HG02840 (cell line): Measurements from ENCODE around the gene AP4M1.
A peak's percentile ranks its signal among the peaks of the same experiment; 100 is the strongest.

Experiments used
- ATAC-seq: cut with Tn5 transposase; IDR thresholded peaks from one replicate; pipeline ENCODE4 v1.9.1; 2021; ENCODE audit warnings: mild to moderate bottlenecking, moderate library complexity, moderate number of reproducible peaks; ENCODE audit not compliant: unreplicated experiment, low FRiP score

Gene AP4M1

DNA sequence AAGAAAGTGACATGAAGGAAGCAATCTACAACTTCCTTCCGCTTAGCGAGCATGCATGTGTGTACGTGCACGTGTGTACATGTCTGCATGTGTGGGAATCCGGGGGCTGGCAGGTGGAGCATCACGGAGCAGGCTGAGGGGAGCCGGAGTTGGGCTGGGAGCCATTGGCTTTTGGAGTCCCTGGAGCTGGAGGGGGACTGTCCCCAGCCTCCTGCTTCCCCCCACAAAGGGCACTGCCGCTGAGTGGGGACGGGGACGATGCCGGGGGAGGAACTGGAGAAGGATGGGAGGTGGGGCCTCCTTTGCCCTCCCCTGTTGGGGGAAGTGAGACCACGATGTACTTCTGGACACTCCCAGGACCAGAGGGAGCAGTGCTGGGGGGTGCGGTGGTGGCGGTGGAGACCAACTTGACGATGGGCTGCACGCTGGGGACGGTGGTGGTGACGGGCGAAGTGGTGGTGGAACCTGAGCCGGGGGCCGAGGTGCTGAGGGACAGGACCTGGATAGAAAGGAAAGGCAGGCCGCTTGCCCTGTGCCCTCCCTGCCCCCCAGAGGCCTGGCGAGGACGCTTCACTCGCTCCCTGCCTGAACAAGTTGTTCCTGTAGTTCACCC is 5.8 kb downstream of the AP4M1 start:
- ATAC-seq = no peak

DNA sequence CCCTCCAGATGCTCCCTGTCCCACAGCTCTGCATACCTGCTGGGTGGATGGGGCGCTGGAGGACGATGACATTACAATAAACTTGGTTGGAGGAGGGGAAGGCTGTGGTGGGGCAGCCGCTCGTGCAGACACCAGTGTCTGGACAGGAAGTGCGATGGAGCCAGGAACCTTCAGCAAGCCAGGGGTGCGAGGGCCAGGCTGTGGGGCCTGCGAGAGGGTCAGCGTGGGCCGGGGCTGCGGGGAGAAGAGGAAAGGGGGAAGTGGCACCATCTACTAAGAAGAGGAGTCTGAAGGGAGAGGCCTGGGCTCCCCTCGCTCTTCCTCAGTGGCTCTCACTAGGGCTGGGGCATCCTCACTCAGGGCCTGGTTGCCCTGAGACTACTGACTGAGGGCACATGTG is 6.4 kb downstream of the AP4M1 start:
- ATAC-seq = no peak

DNA sequence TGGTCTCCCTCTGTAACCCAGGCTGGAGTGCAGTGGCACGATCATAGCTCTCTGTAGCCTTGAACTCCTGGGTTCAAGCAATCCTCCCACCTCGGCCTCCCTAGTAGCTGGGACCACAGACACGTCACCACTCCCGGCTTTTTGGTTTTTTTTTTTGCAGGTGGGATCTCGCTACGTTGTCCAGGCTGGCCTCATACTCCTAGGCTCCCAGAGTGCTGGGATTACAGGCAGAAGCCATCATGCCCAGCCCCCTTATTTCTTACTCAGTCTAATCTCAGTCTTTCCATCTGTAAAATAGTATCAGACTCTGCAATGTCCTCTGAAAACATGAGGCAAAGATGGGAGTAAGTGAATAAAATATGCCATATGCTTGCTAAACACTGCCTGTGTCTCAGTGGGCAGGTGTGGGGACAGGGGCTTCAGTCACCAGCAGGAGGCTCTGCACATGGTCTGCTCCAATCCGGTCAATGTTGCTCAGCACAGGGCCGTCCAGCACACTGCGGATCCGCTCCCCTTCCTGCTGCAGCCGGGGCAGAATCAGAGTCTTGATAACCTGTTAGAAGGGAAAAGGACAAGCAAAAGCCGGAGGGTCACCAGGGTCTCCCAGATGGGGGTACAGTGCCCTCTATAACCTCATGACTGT is 8.2 kb downstream of the AP4M1 start:
- no peak for ATAC-seq

DNA sequence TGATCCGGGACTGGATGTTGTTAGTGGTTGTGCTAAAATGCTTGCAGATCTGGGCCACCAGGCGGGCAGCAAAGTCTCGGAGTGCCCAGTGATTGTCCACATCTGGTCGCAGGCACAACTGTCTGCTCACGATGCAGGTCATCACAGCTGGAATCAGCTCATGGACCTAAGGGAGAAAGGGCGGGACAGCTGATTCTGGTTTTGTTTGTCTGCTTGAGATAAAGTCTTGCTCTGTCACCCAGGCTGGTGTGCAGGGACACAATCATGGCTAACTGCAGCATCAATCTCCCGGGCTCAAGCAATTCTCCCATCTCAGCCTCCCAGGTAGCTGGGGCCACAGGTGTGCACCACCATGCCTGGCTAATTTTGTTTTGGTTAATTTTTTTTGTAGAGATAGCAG is 9.7 kb downstream of the AP4M1 start:
- ATAC-seq = no peak

DNA sequence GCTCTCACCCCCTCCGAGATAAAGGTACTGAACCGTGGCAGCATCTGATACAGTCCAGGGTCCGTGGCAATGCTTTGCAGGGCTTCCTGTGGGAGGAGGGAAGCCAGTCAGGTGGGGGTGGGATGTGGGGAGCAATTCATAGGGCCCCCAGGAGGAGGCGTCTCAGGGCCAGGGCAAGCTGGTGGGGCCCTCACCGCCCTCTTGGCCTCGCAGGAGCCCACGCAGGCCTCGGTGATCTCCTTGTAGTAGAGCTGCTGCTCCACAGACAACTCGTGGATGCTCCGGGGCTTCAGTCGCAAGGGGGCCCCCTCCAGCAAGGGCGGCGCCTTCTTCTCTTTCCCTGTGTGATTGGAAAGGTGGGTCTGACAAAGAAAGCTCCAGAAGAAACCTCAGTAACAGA is 10.5 kb downstream of the AP4M1 start:
- ATAC-seq = no peak

DNA sequence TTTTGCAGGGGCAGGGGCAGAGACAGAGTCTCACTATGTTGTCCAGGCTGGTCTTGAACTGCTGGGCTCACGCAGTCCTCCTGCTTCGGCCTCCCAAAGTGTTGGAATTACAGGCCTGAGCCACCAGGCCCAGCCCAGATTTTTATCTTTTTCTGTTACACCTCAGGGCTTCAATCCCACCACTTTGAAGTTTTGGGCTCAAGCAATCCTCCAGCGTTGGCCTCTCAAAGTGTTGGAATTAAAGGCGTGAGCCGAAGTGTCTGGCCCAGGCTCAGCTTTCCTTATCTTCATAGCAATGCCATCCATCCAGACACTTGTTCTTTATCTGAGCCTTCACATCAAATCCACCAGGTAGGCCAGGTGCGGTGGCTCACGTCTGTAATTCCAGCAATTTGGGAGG is 13.6 kb downstream of the AP4M1 start:
- ATAC-seq = no peak

DNA sequence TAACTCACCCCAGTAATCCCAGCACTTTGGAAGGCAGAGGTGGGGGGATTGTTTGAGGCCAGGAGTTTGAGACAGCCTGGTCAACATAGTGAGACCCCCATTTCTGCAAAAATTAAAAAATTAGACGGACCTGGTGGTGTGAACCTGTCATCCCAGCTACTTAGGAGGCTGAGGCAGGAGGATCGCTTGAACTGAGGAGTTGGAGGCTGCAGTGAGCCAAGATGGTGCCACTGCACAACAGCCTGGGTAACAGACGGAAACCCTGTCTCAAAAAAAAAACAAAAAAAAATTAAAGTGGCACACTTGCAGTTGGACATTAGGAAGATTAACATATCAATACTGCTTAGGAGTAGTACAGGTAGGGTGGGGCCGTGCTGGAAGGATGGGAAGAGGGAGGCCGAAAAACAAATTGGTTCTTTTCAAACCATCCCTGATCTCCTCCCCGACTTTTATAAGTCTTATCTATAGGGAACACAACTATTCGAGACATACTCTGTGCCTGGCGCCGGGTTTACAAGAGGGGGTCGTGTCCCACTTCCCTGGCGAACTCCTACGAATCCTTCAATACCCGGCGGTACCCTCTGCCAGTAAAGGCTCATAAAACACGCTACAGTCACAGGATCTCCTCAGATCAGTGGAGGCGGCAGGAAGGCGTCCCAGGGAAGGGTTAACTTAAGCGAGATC is 17.1 kb downstream of the AP4M1 start:
- no peak for ATAC-seq

DNA sequence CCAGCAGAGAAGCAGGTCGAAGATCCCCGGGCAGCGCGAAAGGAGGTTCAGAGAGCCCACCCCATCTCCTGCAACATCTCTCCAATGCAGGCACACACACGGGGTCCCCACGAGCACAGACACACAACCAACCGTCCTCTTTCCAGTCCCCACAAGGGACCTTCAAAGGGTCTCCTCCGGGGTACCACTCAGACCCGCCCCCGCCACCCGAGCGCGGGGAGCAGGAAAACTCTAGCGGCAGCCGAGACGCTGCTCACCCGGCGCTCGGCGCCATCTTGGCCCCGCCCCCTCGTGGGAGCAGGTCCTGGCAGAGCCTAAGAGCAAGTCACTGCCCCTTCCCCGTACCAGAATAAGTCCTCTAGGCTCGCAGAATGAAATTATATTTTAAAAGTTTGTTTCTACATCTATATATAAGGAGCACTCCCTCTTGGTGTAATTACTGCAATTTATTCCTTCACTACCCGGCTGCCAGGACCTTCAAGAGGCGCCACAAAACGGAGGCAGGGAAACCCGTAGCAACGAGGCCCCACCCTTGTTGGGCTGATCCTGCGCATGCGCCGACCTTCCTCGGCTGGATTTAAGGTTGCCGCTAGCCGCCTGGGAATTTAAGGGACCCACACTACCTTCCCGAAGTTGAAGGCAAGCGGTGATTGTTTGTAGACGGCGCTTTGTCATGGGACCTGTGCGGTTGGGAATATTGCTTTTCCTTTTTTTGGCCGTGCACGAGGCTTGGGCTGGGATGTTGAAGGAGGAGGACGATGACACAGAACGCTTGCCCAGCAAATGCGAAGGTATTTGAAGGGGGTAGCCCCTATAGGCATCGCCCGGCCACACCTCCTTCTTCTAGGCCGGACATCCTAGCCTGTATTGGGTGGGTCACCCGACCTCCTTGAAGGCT is 17.9 kb downstream of the AP4M1 start, which contains the start of the genes CNPY4 and TAF6:
Gene CNPY4 (plus strand): TSS at position 563 of the 898 bp plus-strand sequence. CDS start 111 bp downstream, at position 674.
Gene TAF6 (minus strand): TSS at position 287 of the 898 bp plus-strand sequence. CDS start 5,149 bp downstream, outside the sequence.
- ATAC-seq = peak; percentile 77

DNA sequence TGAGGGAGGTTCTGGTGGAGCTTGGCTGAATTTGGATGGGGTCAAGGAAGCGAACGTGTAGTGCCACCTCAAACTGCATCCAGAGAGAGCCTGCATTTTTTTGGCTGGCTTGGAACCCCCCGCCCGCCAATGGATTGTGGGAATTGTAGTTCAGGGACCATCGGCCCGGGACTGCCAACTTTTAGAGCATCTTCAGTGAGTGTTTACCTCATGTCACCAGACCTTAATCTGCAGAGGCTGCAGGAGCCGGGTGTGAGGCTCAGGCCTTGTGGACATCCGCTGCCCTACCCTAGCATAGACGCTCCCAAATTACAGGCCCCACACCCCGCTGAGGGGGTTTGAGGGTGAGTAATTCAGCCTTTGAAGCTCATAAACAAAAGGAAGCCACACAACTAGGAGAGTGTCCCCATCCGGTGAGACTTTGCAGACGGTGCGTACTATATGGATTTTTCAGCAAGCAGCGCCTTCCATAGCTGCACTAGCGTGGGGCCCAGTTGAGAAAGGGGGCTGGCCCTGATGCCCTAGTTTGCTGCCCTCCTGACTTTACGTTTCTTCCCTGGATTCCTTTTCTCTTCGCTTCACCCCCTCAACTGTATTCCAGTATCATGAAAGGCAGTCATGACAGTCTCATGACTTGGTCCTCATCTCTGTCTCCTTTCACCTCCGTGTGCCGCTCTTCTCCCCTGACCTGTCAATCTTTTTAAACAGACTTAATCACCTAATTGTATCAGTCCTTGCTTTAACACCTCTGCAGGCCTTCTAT is 18.7 kb downstream of the AP4M1 start:
- peak; percentile 20 for ATAC-seq

DNA sequence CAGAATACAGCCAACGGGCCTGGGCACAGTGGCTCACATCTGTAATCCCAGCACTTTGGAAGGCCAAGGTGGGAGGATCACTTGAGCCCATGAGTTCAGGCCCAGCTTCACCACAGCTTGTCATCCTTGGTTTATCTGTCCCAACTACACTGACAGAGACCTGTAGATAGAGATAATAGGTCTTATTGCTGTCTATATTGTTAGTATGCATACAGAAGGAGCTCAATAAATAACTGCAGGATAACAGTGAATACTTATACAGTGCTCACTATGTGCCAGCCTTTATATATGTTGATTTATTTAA is 19.2 kb downstream of the AP4M1 start:
- ATAC-seq = no peak

DNA sequence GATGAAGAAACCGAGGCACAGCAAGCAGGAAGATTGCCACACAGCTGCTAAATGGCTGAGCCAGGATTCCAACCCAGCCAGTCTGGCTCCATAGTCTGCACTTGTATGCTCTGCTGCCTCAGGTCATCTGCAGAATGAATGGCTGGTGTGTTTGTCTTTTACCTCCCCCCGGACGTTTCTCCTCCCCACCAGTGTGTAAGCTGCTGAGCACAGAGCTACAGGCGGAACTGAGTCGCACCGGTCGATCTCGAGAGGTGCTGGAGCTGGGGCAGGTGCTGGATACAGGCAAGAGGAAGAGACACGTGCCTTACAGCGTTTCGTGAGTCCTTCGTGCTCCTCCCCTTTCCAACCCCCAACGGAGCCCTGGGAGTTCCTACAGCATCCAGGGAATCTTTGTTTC is 20.6 kb downstream of the AP4M1 start:
- no peak for ATAC-seq

DNA sequence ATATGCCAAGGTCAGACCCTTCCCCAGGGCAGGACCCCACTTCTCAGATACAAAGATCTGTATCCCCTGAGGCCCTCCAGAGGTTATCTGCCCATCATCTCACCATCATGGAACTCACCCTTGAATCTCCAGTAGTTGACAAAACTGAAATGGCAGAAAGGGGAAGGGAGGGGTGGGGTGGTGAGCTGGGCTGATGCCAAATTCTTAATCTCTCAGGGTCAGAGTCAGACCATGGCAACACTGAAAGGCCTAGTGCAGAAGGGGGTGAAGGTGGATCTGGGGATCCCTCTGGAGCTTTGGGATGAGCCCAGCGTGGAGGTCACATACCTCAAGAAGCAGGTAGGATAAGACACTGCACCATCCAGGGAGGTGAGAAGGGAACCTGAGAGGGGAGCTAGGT is 21.1 kb downstream of the AP4M1 start:
- ATAC-seq = no peak

DNA sequence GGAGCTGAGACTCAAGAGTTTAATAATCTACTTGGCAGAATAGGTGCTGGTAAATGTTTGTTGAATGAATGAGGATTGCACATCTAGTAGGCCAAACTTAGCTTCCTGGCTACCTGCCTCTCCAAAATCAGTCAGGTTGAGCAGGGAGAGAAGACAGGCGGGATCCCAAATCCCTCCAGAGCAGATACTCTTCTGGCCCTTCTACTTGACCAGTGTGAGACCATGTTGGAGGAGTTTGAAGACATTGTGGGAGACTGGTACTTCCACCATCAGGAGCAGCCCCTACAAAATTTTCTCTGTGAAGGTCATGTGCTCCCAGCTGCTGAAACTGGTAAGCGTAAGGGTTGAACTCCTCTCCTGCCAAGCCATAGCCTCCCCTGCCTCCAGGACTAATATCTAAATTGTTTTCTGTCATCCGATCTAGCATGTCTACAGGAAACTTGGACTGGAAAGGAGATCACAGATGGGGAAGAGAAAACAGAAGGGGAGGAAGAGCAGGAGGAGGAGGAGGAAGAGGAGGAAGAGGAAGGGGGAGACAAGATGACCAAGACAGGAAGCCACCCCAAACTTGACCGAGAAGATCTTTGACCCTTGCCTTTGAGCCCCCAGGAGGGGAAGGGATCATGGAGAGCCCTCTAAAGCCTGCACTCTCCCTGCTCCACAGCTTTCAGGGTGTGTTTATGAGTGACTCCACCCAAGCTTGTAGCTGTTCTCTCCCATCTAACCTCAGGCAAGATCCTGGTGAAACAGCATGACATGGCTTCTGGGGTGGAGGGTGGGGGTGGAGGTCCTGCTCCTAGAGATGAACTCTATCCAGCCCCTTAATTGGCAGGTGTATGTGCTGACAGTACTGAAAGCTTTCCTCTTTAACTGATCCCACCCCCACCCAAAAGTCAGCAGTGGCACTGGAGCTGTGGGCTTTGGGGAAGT is 23.1 kb downstream of the AP4M1 start:
- no peak for ATAC-seq

DNA sequence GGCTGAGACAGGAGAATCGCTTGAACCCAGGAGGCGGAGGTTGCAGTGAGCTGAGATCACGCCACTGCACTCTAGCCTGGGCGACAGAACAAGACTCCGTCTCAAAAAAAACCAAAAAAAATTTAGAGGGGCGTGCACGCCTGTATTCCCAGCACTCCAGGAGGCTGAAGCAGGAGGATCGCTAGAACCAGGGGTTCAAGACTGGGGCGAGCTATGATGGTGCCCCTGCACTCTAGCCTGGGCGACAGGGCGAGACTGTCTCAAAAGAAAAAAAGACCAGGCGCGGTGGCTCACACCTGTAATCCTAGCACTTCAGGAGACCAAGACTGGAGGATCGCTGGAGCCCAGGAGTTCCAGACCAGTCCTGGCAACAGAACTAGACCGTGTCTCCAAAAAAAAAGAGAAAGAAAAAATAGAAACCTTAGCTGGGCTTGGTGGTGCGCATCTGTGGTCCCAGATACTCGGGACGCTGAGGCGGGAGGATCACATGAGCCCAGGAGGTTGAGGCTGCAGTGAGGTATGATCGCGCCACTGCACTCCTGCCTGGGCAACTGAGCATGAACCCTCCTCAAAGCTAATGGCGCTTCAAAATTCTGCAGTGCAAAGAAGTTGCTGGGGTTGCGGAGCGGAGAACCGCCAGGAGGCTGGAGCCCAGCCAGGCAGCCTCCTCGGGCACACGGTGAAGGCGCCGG is 24.9 kb downstream of the AP4M1 start:
- ATAC-seq = peak; percentile 26

DNA sequence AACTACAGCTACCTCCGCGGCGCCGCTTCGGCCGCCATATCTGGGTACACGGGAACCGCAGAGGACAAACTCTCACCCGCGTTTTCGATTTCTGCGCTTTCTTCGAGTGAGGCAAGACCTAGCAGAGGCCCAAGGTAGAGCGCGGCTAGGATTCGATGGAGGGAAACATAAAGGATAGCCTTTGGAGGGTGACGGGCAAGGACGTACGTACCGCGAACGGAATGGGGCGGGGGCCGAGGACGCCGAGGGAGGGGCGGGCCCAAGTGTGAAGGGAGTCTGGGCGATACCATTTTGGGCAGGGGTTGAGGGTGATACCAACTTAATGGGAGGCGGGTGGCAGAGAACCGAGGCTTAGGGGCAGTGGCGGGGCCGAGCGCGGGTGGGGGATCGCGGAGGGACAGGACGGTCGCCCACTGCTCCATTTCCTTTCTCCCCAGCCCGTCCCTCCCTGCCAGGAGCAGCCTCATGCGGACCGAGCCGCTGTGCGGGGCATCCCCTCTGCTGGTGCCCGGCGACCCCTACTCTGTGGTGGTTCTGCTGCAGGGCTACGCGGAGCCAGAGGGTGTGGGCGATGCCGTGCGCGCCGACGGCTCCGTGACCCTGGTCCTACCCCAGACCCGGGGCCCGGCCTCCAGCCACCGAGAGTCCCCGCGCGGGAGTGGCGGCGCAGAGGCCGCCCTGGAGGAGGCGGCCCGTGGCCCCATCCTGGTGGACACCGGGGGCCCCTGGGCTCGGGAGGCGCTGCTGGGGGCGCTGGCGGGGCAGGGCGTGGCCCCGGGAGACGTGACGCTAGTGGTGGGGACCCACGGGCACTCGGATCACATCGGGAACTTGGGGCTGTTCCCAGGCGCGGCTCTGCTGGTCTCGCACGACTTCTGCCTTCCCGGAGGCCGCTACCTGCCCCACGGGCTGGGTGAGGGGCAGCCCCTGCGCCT is 25.8 kb downstream of the AP4M1 start, which contains the start of gene MBLAC1:
Gene MBLAC1 (plus strand): TSS at position 37 of the 935 bp plus-strand sequence. CDS start 429 bp downstream, at position 466.
- ATAC-seq = peak; percentile 66

DNA sequence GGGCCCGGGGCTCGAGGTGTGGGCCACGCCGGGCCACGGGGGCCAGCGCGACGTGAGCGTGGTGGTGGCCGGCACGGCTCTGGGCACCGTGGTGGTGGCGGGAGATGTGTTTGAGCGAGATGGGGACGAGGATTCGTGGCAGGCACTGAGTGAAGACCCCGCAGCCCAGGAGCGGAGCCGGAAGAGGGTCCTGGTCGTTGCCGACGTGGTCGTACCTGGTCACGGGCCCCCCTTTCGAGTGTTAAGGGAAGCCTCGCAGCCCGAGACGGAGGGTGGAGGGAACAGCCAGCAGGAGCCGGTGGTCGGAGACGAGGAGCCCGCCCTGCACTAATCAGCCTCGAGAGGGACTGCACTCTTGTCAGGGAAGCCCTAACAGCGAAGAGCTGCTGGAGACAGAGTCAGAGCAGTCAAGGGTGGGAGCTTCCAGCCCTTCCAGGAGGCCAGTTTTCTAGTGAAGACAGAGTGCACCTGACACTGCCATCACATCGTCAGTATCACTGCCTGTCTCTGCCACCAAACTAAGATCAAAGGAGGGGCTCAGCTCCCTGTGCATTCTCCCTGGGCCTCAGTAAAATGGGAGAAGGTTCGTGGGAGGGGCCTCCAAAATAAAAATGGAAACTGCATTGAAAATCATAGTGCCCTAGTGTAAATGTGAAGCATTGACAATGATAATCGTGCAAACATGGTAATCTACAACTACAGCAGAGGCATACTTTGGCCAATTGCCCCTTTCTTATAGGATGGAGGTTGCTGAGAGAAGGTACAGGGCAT is 26.6 kb downstream of the AP4M1 start:
- no peak for ATAC-seq

DNA sequence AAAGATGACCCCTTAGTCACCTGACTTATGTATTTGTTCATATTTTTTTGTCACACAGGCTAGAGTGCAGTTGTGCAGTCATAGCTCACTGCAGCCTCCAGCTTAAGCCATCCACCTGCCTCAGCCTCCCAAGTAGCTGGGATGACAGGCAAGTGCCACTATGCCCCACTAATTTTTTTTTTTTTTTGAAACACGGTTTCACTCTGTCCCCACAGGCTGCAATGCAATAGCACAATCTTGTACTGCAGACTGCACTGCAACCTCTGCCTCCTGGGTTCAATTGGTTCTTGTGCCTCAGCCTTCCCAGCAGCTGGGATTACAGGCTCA is 27.2 kb downstream of the AP4M1 start:
- no peak for ATAC-seq
